Hindlimb muscle (tissue), 1 donor: ENCODE measurements around the gene CPAMD8. TPM values are rescaled to one million over a fixed set of nuclear protein-coding genes. Genes with fewer than 3 reads are reported as not detected.

Experiments used
- DNase-seq: peaks from one replicate; pipeline ENCODE4 v3.0.0-alpha.2; 2013
- polyA plus RNA-seq: library from polyadenylated mRNA; unstranded; fragments of 120-200 nt; gene quantifications from one replicate; pipeline ENCODE4 v1.2.1, GENCODE V29; 2013; ENCODE audit not compliant: insufficient read length

Gene CPAMD8
- polyA plus RNA-seq, 1 donor: 4.2 TPM

GRCh38 chr19:16915734-16916133, 110.9 kb downstream of the CPAMD8 start:
- no peak for DNase-seq

GRCh38 chr19:16915135-16915534, 111.5 kb downstream of the CPAMD8 start:
- DNase-seq: no peak

GRCh38 chr19:16914421-16914820, 112.2 kb downstream of the CPAMD8 start:
- DNase-seq: no peak

- DNase-seq: no peak
Observed at GRCh38 chr19:16912780-16913179, 113.8 kb downstream of the CPAMD8 start.

GRCh38 chr19:16911046-16911445, 115.6 kb downstream of the CPAMD8 start:
- DNase-seq: no peak

DNA sequence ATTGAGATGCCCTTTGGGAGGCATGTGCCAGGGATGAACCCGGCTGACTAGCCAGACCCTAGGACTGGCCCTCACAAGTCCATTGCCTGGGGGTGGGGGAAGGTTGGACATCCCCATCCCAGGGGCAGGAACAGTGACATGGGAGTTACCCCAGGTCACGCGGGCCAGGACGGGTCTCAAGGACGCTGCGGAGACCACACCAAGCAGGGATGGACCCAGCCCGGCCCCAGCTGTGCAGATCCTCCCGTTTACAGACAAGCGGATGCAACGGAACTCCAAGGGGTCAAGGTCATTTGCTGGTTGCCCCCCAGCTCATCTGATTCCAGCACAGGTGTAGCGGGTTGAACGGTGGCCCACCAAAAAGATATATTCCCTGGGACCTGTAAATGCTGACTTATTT, 117.9 kb downstream of the CPAMD8 start:
- no peak for DNase-seq

GRCh38 chr19:16904599-16904998, 122.0 kb downstream of the CPAMD8 start:
- no peak for DNase-seq

DNA sequence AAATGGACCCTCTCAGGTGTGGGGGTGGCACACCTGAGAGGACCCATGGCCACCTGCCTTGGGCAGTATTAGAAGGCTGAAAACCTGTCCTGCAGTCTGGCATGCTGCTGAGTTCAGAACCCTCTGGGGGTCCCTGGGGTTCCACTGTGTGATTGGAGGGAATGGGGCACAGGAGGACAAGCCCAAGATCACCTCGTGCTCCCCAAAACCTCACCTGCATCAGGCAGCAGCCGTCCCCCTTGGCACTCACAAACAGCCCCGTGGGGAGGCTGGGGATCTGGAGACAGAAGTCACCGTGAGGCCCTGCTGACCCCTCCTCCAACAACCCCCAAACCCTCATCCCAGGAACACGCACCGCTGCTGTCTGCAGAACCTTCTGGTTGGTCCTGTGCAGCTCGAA, 123.3 kb downstream of the CPAMD8 start:
- DNase-seq: no peak

GRCh38 chr19:16902545-16902944, 124.1 kb downstream of the CPAMD8 start:
- DNase-seq: no peak

DNA sequence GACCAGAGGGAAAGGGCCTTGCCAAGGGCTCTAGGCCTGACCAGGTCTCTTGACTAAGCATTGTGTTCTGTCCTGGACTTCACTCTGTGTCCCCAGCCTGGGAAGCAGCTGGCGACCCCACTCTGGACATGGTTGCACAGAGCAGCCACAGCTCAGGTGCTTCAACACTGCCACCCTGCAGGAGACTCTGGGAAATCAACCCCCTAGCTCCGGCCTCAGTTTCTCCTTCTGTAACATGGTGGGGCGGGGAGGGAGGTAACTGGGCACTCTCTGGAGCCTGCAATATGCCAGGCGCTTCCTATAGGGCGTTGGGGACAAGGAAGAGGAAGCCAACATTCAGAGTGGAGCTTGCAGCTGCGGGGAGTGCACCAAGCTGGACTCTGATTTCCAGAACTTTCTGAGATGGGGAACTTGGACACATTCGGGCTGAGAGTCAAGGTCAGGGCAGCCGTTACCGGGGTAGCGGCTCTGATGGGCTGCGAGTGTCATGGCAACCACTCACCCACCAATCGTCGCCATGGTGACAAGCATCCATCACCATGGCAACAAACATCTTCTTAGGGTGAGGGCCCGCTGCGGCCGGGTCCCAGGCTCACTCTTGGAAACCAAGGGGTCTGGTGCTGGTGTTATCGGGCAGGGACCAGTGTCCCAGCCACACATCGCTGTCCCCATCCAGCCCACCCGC, 125.0 kb downstream of the CPAMD8 start:
- no peak for DNase-seq

GRCh38 chr19:16899566-16900075, 127.0 kb downstream of the CPAMD8 start:
- no peak for DNase-seq

DNA sequence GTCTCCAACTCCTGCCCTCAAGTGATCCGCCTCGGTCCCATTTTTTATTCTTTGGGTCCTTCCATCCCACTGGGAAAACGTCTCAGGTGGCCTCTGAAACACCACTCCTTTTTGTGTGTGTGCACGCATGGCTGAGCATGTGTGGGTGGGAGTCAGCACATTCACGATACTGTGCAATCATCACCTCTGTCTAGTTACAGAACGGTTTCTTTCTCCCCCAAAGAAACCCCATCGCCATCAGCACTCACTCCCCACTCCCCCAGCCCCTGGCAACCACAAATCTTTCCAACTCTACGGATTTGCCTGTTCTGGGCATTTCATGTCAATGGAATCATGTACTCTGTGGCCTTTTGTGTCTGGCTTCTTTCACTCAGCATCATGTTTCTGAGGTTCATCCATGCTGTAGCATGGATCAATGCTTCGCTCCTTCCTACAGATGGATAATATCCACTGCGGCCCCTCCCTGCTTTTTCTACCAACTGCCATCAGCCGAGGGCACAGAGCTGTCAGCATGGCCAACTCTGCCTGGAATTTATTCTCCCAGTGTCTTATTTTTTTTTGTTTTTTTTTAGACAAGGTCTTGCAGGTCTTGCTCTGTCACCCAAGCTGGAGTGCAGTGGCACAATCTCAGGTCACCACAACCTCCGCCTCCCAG, 128.1 kb downstream of the CPAMD8 start:
- no peak for DNase-seq

- no peak for DNase-seq
Observed at GRCh38 chr19:16897856-16898161, 128.8 kb downstream of the CPAMD8 start.

DNA sequence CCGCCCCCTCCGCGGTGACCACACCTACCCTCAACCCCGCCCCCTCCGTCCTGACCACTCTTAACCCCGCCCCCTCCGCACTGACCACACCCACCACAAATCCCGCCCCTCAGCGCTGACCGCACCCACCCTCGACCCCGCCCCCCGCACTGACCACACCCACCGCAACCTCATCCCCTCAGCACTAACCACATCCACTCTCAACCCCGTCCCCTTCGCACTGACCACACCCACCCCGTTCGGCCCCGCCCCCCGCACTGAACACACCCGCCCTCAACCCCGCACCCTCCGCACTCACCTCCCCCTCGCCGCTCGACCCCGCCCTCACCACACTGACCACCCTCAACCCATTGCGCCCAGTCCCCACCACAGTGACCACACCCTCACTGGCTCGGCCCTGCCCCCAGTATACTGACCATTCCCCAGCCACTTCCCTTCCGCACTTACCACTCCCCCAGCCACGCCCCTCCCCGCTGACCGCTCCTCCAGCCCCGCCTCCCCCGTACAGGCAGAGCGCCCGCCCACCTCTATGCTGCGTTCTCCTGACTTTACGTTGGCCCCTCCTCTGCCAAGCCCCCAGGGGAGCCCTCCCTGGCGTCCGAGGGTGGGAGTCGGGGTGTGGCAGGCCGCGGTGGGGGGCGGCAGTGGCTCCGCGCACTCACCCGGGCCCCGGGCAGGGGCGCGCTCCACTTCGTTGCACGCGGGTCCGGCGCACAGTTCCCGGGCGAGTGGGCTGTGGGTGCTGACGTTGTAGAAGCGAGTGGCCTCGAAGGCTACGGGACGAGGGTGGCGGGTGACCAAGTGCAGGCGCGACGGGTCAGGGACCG, 129.4 kb downstream of the CPAMD8 start:
- peak; percentile 77 for DNase-seq

- DNase-seq: no peak
Observed at GRCh38 chr19:16896146-16897028, 130.2 kb downstream of the CPAMD8 start.

- no peak for DNase-seq
Observed at GRCh38 chr19:16895467-16896145, 131.0 kb downstream of the CPAMD8 start.

GRCh38 chr19:16894080-16894479, 132.5 kb downstream of the CPAMD8 start:
- DNase-seq: no peak

DNA sequence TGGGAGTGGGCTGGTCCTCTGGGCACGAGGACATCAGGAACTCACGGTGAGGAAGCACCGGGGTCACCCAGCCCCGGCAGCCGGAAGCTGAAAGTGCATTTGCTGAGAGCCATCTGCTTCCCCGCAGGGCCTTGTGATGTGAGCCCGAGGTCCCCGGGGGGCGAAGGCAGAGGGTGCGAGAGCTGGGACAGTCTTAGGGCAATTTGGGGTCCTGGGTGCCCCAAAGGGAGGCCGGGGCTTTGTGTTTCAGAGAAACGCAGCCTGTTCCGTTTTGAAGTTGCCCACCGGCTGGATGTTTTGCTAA, 133.0 kb downstream of the CPAMD8 start:
- DNase-seq: peak; percentile 31

DNA sequence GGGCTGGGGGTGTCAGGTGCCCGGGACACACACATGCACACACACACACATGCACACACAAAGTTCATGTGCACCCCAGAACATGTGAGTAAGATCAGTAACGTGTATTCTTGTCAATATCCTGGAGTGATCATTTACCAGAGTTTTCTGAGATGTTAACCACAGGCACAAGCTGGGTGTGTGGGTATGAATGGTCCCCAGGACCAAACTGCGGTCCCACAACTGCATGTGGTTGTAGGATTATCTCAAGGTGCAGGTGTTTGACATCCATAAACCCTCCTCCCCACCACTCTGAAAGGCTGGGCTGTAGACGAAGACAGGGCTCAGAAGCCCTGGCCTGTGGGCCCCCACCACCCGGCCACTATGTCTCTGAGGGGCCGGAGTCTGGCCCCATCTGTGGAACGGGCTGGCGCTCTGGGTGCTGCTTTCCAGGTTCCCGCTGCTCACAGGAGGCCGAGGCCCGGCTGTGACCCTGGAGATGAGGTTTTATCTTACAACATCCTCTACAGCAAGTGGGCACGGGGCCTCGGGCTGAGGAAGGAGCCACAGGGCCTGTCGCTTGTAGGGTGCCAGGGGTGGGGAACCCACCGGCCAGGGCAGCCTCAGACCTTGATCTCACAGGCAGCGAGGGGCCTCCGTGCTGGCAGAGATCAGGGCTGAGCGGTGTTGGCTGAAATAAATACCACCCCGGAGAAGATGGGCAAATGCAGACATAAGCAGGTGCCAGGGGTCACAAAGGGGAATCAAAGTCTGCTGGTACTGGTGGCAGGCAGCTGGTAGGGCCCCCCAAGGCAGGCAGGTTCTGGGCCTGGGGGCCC, 133.5 kb downstream of the CPAMD8 start:
- no peak for DNase-seq

- no peak for DNase-seq
Observed at GRCh38 chr19:16892436-16892835, 134.2 kb downstream of the CPAMD8 start.

GRCh38 chr19:16891696-16892382, 134.8 kb downstream of the CPAMD8 start:
- no peak for DNase-seq
